GM12891 (cell line): ENCODE results near the gene RNF212B.
"Not testable (repeated sequence)": the region's sequence is repeated elsewhere in the genome, so short reads cannot be mapped to it uniquely, and the experiment has no call there.

Experiments used
- DNase-seq: peaks from one replicate; pipeline ENCODE4 v3.0.0; 2011; ENCODE audit warnings: low spot score; ENCODE audit not compliant: insufficient read length
- FAIRE-seq: peaks from 2 replicates; lab custom pipeline; 2011; peaks lifted over from hg19 to GRCh38; lab: Jason Lieb, UNC
- PAX5 ChIP-seq: IDR thresholded peaks from 2 replicates; pipeline ENCODE4 v1.6.1; 2011; ENCODE audit warnings: low read length, moderate library complexity, mild to moderate bottlenecking; ENCODE audit not compliant: insufficient read depth, severe bottlenecking
- POLR2A ChIP-seq: IDR thresholded peaks from 2 replicates; pipeline ENCODE4 v1.6.1; 2011; ENCODE audit warnings: low read depth, low read length, control low read depth
- POLR2AphosphoS5 ChIP-seq: IDR thresholded peaks from 2 replicates; pipeline ENCODE4 v1.6.1; 2011; ENCODE audit warnings: low read depth, low read length, control low read depth
- POU2F2 ChIP-seq: IDR thresholded peaks from 2 replicates; pipeline ENCODE4 v1.6.1; 2011; ENCODE audit warnings: low read depth, mild to moderate bottlenecking, control low read depth, low read length, moderate library complexity
- SPI1 ChIP-seq: IDR thresholded peaks from 2 replicates; pipeline ENCODE4 v1.6.1; 2011; ENCODE audit warnings: low read depth, low read length, control low read depth
- TAF1 ChIP-seq: IDR thresholded peaks from 2 replicates; pipeline ENCODE4 v1.6.1; 2011; ENCODE audit warnings: low read depth, low read length, control low read depth

RNF212B gene

DNA sequence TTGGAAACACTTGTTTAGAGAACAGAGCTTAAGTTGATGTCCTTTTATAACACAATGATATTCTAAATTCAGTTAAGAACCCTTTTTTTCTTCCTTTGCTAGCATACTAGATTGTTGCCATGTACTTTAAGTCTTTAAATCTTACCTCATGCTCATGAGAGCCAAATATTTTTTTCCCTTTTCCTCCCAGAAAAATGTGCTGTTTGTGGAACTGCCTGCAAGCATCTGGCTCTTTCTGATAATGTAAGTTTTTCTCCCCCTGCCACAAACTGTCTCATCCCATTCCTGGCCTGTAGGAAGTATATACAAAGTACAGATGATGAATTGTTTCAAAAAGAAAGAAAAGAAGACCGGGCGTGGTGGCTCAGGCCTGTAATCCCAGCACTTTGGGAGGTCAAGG lies 5.3 kb downstream of the RNF212B start:
- FAIRE-seq (no peak), DNase-seq (no peak)
- TF ChIP-seq TAF1 (no peak), POLR2A (no peak), POU2F2 (no peak), SPI1 (no peak), PAX5 (no peak), POLR2AphosphoS5 (no peak)

- FAIRE-seq (no peak), DNase-seq (no peak)
- no peak for TF ChIP-seq POLR2A
- no peak for TF ChIP-seq POU2F2
- TF ChIP-seq TAF1, result no peak
- TF ChIP-seq SPI1, result no peak
- no peak for TF ChIP-seq POLR2AphosphoS5
- no peak for TF ChIP-seq PAX5
Observed at GRCh38 chr14:23245282-23245681, 7.5 kb downstream of the RNF212B start.

GRCh38 chr14:23248601-23249000 lies 10.9 kb downstream of the RNF212B start:
- DNase-seq (no peak), FAIRE-seq (no peak)
- no peak for TF ChIP-seq POLR2A
- TF ChIP-seq POU2F2, result no peak
- no peak for TF ChIP-seq SPI1
- no peak for TF ChIP-seq PAX5
- TF ChIP-seq TAF1, result no peak
- no peak for TF ChIP-seq POLR2AphosphoS5

- FAIRE-seq, result no peak
- TF ChIP-seq POLR2AphosphoS5 (no peak), POLR2A (no peak), PAX5 (no peak), SPI1 (no peak), POU2F2 (no peak), TAF1 (no peak)
- DNase-seq, result no peak
Observed at GRCh38 chr14:23249824-23250223, 12.1 kb downstream of the RNF212B start.

- DNase-seq (no peak), FAIRE-seq (no peak)
- TF ChIP-seq SPI1, result no peak
- TF ChIP-seq POLR2A, result no peak
- TF ChIP-seq POLR2AphosphoS5, result no peak
- TF ChIP-seq POU2F2, result no peak
- TF ChIP-seq PAX5, result no peak
- TF ChIP-seq TAF1, result no peak
Observed at GRCh38 chr14:23252006-23252405, 14.3 kb downstream of the RNF212B start.

DNA sequence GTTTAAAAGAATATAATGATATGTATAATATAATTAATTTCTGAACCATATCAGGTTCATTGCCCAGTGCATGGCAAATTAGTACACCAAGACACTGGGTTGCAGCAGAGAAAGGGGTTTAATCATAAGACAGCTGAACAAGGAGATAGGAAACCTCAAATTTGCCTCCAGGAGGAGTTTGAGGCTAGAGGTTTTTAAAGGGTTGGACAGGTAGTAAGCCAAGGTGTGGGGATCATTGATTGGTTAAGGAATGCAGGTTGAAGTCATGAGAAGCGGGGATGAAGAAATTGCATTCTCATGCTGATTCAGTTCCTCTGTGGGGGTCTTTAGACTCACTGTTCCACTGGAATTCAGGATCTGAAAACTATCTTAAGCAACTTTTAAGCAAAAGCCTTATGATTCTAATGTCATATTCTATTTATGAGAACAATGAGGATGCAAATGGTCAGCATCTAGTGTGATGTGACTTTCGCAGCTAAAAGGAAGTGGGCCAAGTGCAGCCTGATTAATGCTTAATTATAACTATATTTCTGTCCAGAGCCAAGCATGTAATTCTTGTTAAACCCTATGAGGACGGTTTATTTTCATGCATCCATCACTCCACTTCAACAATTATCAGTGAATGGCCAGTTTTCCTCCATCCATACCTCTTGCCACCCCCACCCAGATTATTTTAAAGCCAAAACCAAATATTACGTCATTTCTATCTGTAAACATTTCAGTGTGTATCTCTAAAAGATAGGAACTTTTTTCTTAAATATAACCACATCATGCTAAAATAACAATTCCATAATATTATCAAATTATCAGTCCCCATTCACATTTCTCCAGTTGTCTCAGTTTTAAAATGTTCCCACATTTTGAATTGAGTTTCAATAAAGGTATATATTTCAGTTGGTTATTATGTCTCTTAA lies 14.9 kb downstream of the RNF212B start:
- TF ChIP-seq SPI1 (no peak), POU2F2 (no peak), TAF1 (no peak), PAX5 (no peak)
- no peak for FAIRE-seq
- no peak for DNase-seq

DNA sequence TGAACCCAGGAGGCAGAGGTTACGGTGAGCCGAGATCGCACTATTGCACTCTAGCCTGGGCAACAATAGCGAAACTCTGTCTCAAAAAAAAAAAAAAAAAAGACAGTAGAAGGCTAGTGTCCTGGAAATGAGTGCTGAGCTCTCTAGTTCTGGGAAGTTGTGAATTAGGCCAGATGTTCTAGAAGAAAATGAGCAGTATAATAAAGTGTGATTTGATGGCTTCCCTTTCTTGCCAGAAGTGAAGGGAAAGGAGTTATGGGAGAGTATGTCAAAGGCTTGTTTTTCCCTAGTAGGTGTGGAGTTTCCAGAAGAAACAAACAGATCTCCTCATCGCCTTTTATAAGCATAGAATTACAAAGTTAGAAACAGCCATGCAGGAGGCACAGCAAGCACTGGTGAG lies 20.5 kb downstream of the RNF212B start:
- TF ChIP-seq POLR2AphosphoS5 (no peak), SPI1 (no peak), TAF1 (no peak), PAX5 (no peak), POLR2A (no peak), POU2F2 (no peak)
- DNase-seq, result no peak
- FAIRE-seq, result no peak

DNA sequence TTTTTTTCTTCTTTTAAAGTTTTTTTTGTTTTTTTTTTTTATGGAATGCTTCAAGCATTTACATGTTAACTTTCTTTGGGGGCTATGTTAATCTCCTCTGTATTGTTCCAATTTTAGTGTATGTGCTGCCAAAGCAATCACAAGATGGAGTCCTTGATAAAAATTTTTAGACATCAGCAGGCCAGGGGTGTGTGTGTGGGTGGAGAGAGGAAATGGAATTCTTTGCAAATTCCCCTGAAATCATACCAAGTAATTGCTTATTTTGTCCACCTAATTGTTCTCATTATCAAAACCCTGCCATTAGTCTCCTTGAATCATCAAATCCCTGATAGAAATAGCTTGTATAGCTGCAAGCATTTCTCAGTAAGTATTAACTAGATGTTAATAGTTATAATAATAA lies 21.7 kb downstream of the RNF212B start:
- no peak for TF ChIP-seq TAF1
- no peak for TF ChIP-seq POLR2A
- no peak for TF ChIP-seq PAX5
- no peak for TF ChIP-seq POU2F2
- TF ChIP-seq POLR2AphosphoS5, result no peak
- TF ChIP-seq SPI1, result no peak
- FAIRE-seq, result no peak
- no peak for DNase-seq

GRCh38 chr14:23260849-23261248 lies 23.1 kb downstream of the RNF212B start:
- not testable (repeated sequence) for DNase-seq, FAIRE-seq

- no peak for TF ChIP-seq TAF1
- TF ChIP-seq SPI1, result no peak
- TF ChIP-seq POLR2AphosphoS5, result no peak
- no peak for TF ChIP-seq POLR2A
- TF ChIP-seq PAX5, result no peak
- FAIRE-seq (no peak), DNase-seq (no peak)
Observed at GRCh38 chr14:23269193-23269592, 31.5 kb downstream of the RNF212B start.
